Measurements from ENCODE around the gene SPOP.

DNA sequence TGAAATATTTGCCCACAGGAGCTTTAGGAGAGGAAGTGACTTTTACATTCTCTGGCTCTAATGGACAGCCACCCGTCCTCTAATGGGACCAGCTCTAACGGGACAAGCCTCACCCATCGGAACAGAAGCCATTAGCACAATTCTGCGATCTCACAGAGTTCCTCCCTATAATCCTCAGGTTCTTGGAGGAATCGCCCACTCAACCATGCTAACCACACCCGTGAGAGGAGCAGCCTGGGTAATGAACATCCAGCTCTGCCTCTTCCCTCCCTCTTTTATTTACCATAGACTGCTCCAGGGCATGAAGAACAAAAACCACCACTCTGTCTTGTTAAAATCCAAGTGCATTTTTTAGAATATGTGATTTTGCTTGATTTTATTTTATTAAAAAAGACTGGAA is 23.1 kb upstream of the SPOP start:
- TF ChIP-seq, protein P1, sequence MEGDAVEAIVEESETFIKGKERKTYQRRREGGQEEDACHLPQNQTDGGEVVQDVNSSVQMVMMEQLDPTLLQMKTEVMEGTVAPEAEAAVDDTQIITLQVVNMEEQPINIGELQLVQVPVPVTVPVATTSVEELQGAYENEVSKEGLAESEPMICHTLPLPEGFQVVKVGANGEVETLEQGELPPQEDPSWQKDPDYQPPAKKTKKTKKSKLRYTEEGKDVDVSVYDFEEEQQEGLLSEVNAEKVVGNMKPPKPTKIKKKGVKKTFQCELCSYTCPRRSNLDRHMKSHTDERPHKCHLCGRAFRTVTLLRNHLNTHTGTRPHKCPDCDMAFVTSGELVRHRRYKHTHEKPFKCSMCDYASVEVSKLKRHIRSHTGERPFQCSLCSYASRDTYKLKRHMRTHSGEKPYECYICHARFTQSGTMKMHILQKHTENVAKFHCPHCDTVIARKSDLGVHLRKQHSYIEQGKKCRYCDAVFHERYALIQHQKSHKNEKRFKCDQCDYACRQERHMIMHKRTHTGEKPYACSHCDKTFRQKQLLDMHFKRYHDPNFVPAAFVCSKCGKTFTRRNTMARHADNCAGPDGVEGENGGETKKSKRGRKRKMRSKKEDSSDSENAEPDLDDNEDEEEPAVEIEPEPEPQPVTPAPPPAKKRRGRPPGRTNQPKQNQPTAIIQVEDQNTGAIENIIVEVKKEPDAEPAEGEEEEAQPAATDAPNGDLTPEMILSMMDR (conservative IDR thresholded peaks at IDR 0.05 in 1 of 2, IDR thresholded peaks at IDR 0.05 in 1 of 2; ENCODE audit: low read depth in 1 of 2, low read length in 2 of 2) = no peak
- TF ChIP-seq EZH2 (IDR thresholded peaks at IDR 0.05; ENCODE audit: low read length, missing control alignments) = no peak
